SU-DHL-6 (cell line): Measurements from ENCODE around the gene BSND.

Source experiments
- H2AFZ ChIP-seq: fragments of 200-600 bp; sonication (generic); 2 replicates; pipeline ENCODE4 v1.6.1; 2014; ENCODE audit warnings: low read depth, mild to moderate bottlenecking, moderate library complexity, mixed read lengths, antibody characterized with exemption, low read length; ENCODE audit not compliant: severe bottlenecking
- H3F3A ChIP-seq: fragments of 200-600 bp; shearing (Covaris generic); 2 replicates; pipeline ENCODE4 v1.6.0; 2016; ENCODE audit warnings: antibody characterized with exemption, mild to moderate bottlenecking; ENCODE audit not compliant: insufficient read depth
- H3K27ac ChIP-seq: fragments of 200-600 bp; sonication (generic); 2 replicates; pipeline ENCODE4 v1.5.1; 2016; ENCODE audit warnings: low read depth, mild to moderate bottlenecking, low read length, moderate library complexity, mixed read lengths
- H3K27me3 ChIP-seq: fragments of 200-600 bp; sonication (generic), shearing (Covaris generic); 2 replicates; pipeline ENCODE4 v1.6.0; 2014; ENCODE audit warnings: mild to moderate bottlenecking, low read length
- H3K36me3 ChIP-seq: fragments of 200-600 bp; sonication (generic); 2 replicates; pipeline ENCODE4 v1.6.1; 2014; ENCODE audit warnings: mild to moderate bottlenecking, low read length, mixed read lengths
- H3K4me2 ChIP-seq: fragments of 300-600, 200-600 bp; shearing (Covaris generic), sonication (generic); 2 replicates; pipeline ENCODE4 v1.6.0; 2014; ENCODE audit warnings: low read length, low read depth, mild to moderate bottlenecking; ENCODE audit not compliant: poor library complexity, severe bottlenecking
- H3K4me3 ChIP-seq: fragments of 200-600 bp; sonication (generic); 2 replicates; pipeline ENCODE4 v1.5.1; 2014; ENCODE audit warnings: antibody characterized with exemption, low read length, mild to moderate bottlenecking, mixed read lengths; ENCODE audit not compliant: insufficient read depth, poor library complexity, severe bottlenecking
- H3K79me2 ChIP-seq: fragments of 200-600 bp; sonication (generic); 2 replicates; pipeline ENCODE4 v1.6.1; 2014; ENCODE audit warnings: mild to moderate bottlenecking, low read length, moderate library complexity; ENCODE audit not compliant: insufficient read depth
- H3K9ac ChIP-seq: fragments of 200-600 bp; sonication (generic); 2 replicates; pipeline ENCODE4 v1.7.0; 2014; ENCODE audit warnings: mild to moderate bottlenecking, low read length
- H3K9me2 ChIP-seq: fragments of 200-600 bp; sonication (generic); replicated peaks from 2 replicates; pipeline ENCODE4 v1.6.1; 2014; ENCODE audit warnings: low read length; ENCODE audit not compliant: insufficient read depth
- H3K9me3 ChIP-seq: fragments of 200-600 bp; sonication (generic); 2 replicates; pipeline ENCODE4 v1.6.1; 2014; ENCODE audit warnings: low read length, mixed read lengths; ENCODE audit not compliant: insufficient read depth
- H4K20me1 ChIP-seq: fragments of 200-600 bp; sonication (generic); 2 replicates; pipeline ENCODE4 v1.6.1; 2014; ENCODE audit warnings: low read depth, mild to moderate bottlenecking, antibody characterized with exemption, low read length, moderate library complexity, mixed read lengths
- EZH2phosphoT487 ChIP-seq: fragments of 200-600 bp; sonication (generic), shearing (Covaris generic); conservative IDR thresholded peaks from 2 replicates; pipeline ENCODE4 v1.6.1; 2018; ENCODE audit warnings: mild to moderate bottlenecking, antibody characterized with exemption, low read length, moderate library complexity, mixed read lengths
- TF ChIP-seq, protein P1 (sequence below): fragments of 200-600 bp; sonication (generic); IDR thresholded peaks from one replicate; pipeline ENCODE4 v1.5.1; 2017; ENCODE audit warnings: antibody characterized with exemption, mild to moderate bottlenecking, low read length, moderate library complexity; ENCODE audit not compliant: insufficient read depth, poor library complexity, severe bottlenecking

Gene BSND

DNA sequence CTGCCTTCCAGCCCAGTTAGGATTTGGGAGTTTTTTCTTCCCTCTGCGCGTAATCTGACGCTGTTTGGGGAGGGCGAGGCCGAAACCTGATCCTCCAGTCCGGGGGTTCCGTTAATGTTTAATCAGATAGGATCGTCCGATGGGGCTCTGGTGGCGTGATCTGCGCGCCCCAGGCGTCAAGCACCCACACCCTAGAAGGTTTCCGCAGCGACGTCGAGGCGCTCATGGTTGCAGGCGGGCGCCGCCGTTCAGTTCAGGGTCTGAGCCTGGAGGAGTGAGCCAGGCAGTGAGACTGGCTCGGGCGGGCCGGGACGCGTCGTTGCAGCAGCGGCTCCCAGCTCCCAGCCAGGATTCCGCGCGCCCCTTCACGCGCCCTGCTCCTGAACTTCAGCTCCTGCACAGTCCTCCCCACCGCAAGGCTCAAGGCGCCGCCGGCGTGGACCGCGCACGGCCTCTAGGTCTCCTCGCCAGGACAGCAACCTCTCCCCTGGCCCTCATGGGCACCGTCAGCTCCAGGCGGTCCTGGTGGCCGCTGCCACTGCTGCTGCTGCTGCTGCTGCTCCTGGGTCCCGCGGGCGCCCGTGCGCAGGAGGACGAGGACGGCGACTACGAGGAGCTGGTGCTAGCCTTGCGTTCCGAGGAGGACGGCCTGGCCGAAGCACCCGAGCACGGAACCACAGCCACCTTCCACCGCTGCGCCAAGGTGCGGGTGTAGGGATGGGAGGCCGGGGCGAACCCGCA lies 40.8 kb downstream of the BSND start, which contains the start of gene PCSK9:
Gene PCSK9, plus strand, starts transcription at position 207 of the 741 bp plus-strand sequence. Its CDS starts 290 bp downstream, at position 497.
- Histone ChIP-seq H3K27ac (no peak within 1 kb of the TSS), H3K36me3 (no peaks in the 10 kb centered on the region), H2AFZ (no peak within 1 kb of the TSS), H3K9me2 (no peaks in the 10 kb centered on the region), H3K9me3 (no peaks in the 10 kb centered on the region), H3K4me2 (no peak within 1 kb of the TSS), H3K4me3 (no peak within 1 kb of the TSS), H3F3A (no peaks in the 10 kb centered on the region), H3K27me3 (no peaks in the 10 kb centered on the region), H4K20me1 (no peaks in the 10 kb centered on the region), H3K9ac (no peak within 1 kb of the TSS), H3K79me2 (no peaks in the 10 kb centered on the region)
- no peak for TF ChIP-seq EZH2phosphoT487
- TF ChIP-seq, protein P1, sequence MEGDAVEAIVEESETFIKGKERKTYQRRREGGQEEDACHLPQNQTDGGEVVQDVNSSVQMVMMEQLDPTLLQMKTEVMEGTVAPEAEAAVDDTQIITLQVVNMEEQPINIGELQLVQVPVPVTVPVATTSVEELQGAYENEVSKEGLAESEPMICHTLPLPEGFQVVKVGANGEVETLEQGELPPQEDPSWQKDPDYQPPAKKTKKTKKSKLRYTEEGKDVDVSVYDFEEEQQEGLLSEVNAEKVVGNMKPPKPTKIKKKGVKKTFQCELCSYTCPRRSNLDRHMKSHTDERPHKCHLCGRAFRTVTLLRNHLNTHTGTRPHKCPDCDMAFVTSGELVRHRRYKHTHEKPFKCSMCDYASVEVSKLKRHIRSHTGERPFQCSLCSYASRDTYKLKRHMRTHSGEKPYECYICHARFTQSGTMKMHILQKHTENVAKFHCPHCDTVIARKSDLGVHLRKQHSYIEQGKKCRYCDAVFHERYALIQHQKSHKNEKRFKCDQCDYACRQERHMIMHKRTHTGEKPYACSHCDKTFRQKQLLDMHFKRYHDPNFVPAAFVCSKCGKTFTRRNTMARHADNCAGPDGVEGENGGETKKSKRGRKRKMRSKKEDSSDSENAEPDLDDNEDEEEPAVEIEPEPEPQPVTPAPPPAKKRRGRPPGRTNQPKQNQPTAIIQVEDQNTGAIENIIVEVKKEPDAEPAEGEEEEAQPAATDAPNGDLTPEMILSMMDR: no peak

DNA sequence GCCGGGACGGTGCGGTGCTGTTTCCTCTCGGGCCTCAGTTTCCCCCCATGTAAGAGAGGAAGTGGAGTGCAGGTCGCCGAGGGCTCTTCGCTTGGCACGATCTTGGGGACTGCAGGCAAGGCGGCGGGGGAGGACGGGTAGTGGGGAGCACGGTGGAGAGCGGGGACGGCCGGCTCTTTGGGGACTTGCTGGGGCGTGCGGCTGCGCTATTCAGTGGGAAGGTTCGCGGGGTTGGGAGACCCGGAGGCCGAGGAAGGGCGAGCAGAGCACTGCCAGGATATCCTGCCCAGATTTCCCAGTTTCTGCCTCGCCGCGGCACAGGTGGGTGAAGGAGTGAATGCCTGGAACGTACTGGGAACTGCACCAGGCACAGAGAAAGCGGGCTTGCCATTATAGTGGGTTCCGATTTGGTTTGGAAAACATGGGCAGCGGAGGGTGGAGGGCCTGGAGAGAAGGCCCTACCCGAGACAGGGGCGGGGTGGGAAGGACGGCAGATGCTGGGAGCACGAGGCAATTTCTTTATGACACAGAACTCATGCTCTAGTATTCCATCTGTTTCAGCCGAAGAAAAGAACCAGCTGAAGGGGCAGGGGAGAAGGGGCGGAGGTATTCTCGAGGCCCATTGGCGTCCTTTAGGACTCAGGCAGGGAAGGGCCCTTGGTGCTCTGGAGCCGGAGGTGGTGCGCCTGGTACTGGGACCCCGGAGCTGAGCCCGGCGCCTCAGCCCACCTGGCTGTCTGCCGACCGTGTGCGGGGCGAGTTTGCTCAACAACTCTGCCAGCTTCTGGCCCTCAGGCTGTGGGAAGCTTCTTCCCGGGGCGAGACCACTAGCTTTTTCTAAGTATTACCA lies 41.6 kb downstream of the BSND start:
- Histone ChIP-seq H3F3A (no peaks in the 10 kb centered on the region), H3K79me2 (no peaks in the 10 kb centered on the region), H3K9me3 (no peaks in the 10 kb centered on the region), H4K20me1 (no peaks in the 10 kb centered on the region), H3K9ac (no peak overlapping the region), H2AFZ (no peak overlapping the region), H3K36me3 (no peaks in the 10 kb centered on the region), H3K27ac (no peak overlapping the region), H3K4me3 (no peak overlapping the region), H3K9me2 (no peaks in the 10 kb centered on the region), H3K4me2 (no peak overlapping the region), H3K27me3 (no peaks in the 10 kb centered on the region)
- TF ChIP-seq, protein P1: no peak
- TF ChIP-seq EZH2phosphoT487: no peak

DNA sequence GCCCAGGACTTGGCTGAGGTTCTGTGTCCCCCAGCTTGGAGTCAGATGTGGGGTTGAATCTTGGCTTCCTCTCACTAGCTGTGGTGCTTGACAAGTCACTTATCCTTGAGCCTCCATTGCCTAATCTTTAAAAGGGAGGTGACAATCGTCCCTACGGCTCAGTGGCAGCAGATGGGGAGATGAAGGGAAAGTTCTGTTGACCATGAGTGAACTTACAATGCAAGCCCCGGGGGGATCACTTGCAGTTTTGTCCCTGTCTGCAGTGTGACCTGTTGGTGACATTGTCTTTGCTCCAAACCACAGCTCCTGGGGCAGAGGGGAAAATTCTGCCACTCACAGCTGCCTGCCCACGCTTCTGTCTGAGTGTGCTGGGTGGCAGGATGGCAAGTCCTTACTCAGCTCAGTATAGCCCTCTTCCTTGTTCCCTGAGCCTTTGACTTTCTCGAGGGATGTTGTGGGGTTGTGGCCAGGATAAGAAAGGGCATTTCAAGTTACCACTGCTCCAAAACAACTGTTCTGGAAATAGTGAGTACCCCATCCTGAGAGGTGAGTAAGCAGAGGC lies 42.3 kb downstream of the BSND start:
- Histone ChIP-seq H3K27ac (no peak overlapping the region), H3K9ac (no peak overlapping the region), H3K9me2 (no peaks in the 10 kb centered on the region), H3K4me3 (no peak overlapping the region), H3F3A (no peaks in the 10 kb centered on the region), H3K36me3 (no peaks in the 10 kb centered on the region), H3K27me3 (no peaks in the 10 kb centered on the region), H3K4me2 (no peak overlapping the region), H4K20me1 (no peaks in the 10 kb centered on the region), H2AFZ (no peak overlapping the region), H3K9me3 (no peaks in the 10 kb centered on the region), H3K79me2 (no peaks in the 10 kb centered on the region)
- no peak for TF ChIP-seq EZH2phosphoT487
